Stimulated activated CD4-positive, alpha-beta T cell treated with anti-CD3 and anti-CD28 coated beads, Interleukin-2, amount 100 ng/mL, for 4 hours (primary cell): ENCODE results near the gene IL17D.
A peak's percentile ranks its signal among the peaks of the same experiment; 100 is the strongest.
"Not testable (repeated sequence)": the region's sequence is repeated elsewhere in the genome, so short reads cannot be mapped to it uniquely, and the experiment has no call there.

ENCODE experiments used
- DNase-seq: peaks from one replicate; pipeline ENCODE4 v3.0.0-alpha.2; 2020; ENCODE audit warnings: low read depth

IL17D gene

GRCh38 chr13:20702915-20703779, at the start of gene IL17D:
Gene IL17D (plus strand): TSS chr13:20703699. CDS start chr13:20704002, 303 bp downstream.
- DNase-seq = peak; percentile 38

GRCh38 chr13:20654156-20654555, 49.3 kb upstream of the IL17D start:
- no peak for DNase-seq

GRCh38 chr13:20658451-20659040, 45.0 kb upstream of the IL17D start:
- no peak for DNase-seq

- no peak for DNase-seq
Observed at GRCh38 chr13:20664351-20664750, 39.1 kb upstream of the IL17D start.

GRCh38 chr13:20666948-20667347, 36.6 kb upstream of the IL17D start:
- DNase-seq = no peak

- DNase-seq = no peak
Observed at GRCh38 chr13:20667857-20668437, 35.6 kb upstream of the IL17D start.

GRCh38 chr13:20669162-20669561, 34.3 kb upstream of the IL17D start:
- no peak for DNase-seq

GRCh38 chr13:20671789-20672188, 31.7 kb upstream of the IL17D start:
- no peak for DNase-seq

GRCh38 chr13:20672772-20673171, 30.7 kb upstream of the IL17D start:
- no peak for DNase-seq

- DNase-seq = no peak
Observed at GRCh38 chr13:20673715-20674114, 29.8 kb upstream of the IL17D start.

GRCh38 chr13:20676213-20676612, 27.3 kb upstream of the IL17D start:
- no peak for DNase-seq

- not testable (repeated sequence) for DNase-seq
Observed at GRCh38 chr13:20678606-20679005, 24.9 kb upstream of the IL17D start.

GRCh38 chr13:20679879-20680278, 23.6 kb upstream of the IL17D start:
- no peak for DNase-seq

- no peak for DNase-seq
Observed at GRCh38 chr13:20680416-20681080, 23.0 kb upstream of the IL17D start.

- DNase-seq = not testable (repeated sequence)
Observed at GRCh38 chr13:20681481-20681880, 22.0 kb upstream of the IL17D start.

GRCh38 chr13:20682061-20682460, 21.4 kb upstream of the IL17D start:
- no peak for DNase-seq

- no peak for DNase-seq
Observed at GRCh38 chr13:20684041-20684440, 19.5 kb upstream of the IL17D start.

GRCh38 chr13:20684546-20684945, 19.0 kb upstream of the IL17D start:
- DNase-seq = no peak

- DNase-seq = no peak
Observed at GRCh38 chr13:20685092-20685491, 18.4 kb upstream of the IL17D start.

- DNase-seq = no peak
Observed at GRCh38 chr13:20686167-20686566, 17.3 kb upstream of the IL17D start.

- no peak for DNase-seq
Observed at GRCh38 chr13:20686863-20687579, 16.5 kb upstream of the IL17D start.

GRCh38 chr13:20689291-20689690, 14.2 kb upstream of the IL17D start:
- no peak for DNase-seq
